Activated T-helper 1 cell treated with anti-CD3 and anti-CD28 coated beads, Interleukin-12 subunit alpha, Interleukin-12 subunit beta, Interleukin-2, Interleukin-4 antibody, amounts not matched to agents 30 ng/mL and 10 ng/mL and 1 ng/mL, durations not matched to agents 14 hours and 24 hours and 36 hours (primary cell): ENCODE results near the gene PIGL. TPM values are rescaled to one million over a fixed set of nuclear protein-coding genes. Genes with fewer than 3 reads are reported as not detected.
"Not testable (repeated sequence)": the region's sequence is repeated elsewhere in the genome, so short reads cannot be mapped to it uniquely, and the experiment has no call there.

Source experiments
- DNase-seq: peaks from one replicate; pipeline ENCODE4 v3.0.0; 2021; ENCODE audit warnings: low spot score
- H3K27ac Mint-ChIP-seq: one replicate; pipeline ENCODE4 v1.8.0; 2021; ENCODE audit warnings: mild to moderate bottlenecking, mixed read lengths
- H3K27me3 Mint-ChIP-seq: one replicate; pipeline ENCODE4 v1.8.0; 2022; ENCODE audit warnings: mild to moderate bottlenecking, moderate library complexity, mixed read lengths; ENCODE audit not compliant: insufficient read depth
- H3K36me3 Mint-ChIP-seq: one replicate; pipeline ENCODE4 v1.8.0; 2021; ENCODE audit warnings: low read depth, mixed read lengths
- H3K4me1 Mint-ChIP-seq: one replicate; pipeline ENCODE4 v1.8.0; 2021; ENCODE audit warnings: low read depth, mixed read lengths
- H3K4me3 Mint-ChIP-seq: one replicate; pipeline ENCODE4 v1.8.0; 2021; ENCODE audit warnings: mild to moderate bottlenecking, moderate library complexity, mixed read lengths
- H3K9me3 Mint-ChIP-seq: one replicate; pipeline ENCODE4 v1.8.0; 2021; ENCODE audit warnings: mixed read lengths
- intact Hi-C: fragments of 100-400 bp; cut with micrococcal nuclease; formaldehyde crosslinking; loops from one replicate; pipeline ENCODE4 v1.15.1; 2024
- total RNA-seq: library from RNA; stranded (reverse); gene quantifications from 2 replicates; pipeline ENCODE4 v1.2.3, GENCODE V29; 2022

Gene PIGL
- total RNA-seq, 1 donor from 2014 or later, result 45.7 TPM

- Mint-ChIP-seq H3K4me1 (peaks cover 4% of the 10 kb centered on the region), H3K4me3 (no peak overlapping the region), H3K27ac (no peak overlapping the region), H3K27me3 (no peaks in the 10 kb centered on the region), H3K9me3 (no peaks in the 10 kb centered on the region), H3K36me3 (peaks cover 3% of the 10 kb centered on the region)
- DNase-seq, result no peak
- intact Hi-C loops, result no loop called here
These were observed 85.8 kb downstream of the PIGL start for GRCh38 chr17:16302856-16303255.

- Mint-ChIP-seq H3K27ac (no peak overlapping the region), H3K27me3 (no peaks in the 10 kb centered on the region), H3K4me3 (no peak overlapping the region), H3K36me3 (peaks cover 3% of the 10 kb centered on the region), H3K4me1 (peaks cover 4% of the 10 kb centered on the region), H3K9me3 (no peaks in the 10 kb centered on the region)
- no peak for DNase-seq
- intact Hi-C loops, result loop anchor here (5.0 kb wide), 1 partner anchor 217 kb away; no protein-coding TSS in a partner anchor
These were observed 87.8 kb downstream of the PIGL start for GRCh38 chr17:16304830-16305229.

GRCh38 chr17:16306211-16306610, 89.2 kb downstream of the PIGL start:
- no peak overlapping the region for H3K27ac Mint-ChIP-seq
- H3K9me3 Mint-ChIP-seq, result no peaks in the 10 kb centered on the region
- DNase-seq, result no peak
- no peak overlapping the region for H3K4me3 Mint-ChIP-seq
- H3K27me3 Mint-ChIP-seq, result no peaks in the 10 kb centered on the region
- H3K4me1 Mint-ChIP-seq, result peaks cover 4% of the 10 kb centered on the region
- intact Hi-C loops, result loop anchor here (5.0 kb wide), 1 partner anchor 216 kb away; no protein-coding TSS in a partner anchor
- H3K36me3 Mint-ChIP-seq, result peaks cover 5% of the 10 kb centered on the region

- H3K27ac Mint-ChIP-seq, DNase-seq, H3K9me3 Mint-ChIP-seq, H3K36me3 Mint-ChIP-seq, H3K27me3 Mint-ChIP-seq, intact Hi-C loops, H3K4me1 Mint-ChIP-seq, H3K4me3 Mint-ChIP-seq: not testable (repeated sequence)
These were observed 95.1 kb downstream of the PIGL start for GRCh38 chr17:16312061-16312460.

- H3K27me3 Mint-ChIP-seq, result no peaks in the 10 kb centered on the region
- H3K36me3 Mint-ChIP-seq, result peaks cover 4% of the 10 kb centered on the region
- no peaks in the 10 kb centered on the region for H3K9me3 Mint-ChIP-seq
- no peak overlapping the region for H3K4me3 Mint-ChIP-seq
- H3K4me1 Mint-ChIP-seq, result no peaks in the 10 kb centered on the region
- DNase-seq, result no peak
- intact Hi-C loops, result no loop called here
- no peak overlapping the region for H3K27ac Mint-ChIP-seq
These were observed 96.4 kb downstream of the PIGL start for GRCh38 chr17:16313139-16314090.

GRCh38 chr17:16314189-16314588, 97.2 kb downstream of the PIGL start:
- H3K4me3 Mint-ChIP-seq, result no peak overlapping the region
- intact Hi-C loops, result no loop called here
- no peaks in the 10 kb centered on the region for H3K9me3 Mint-ChIP-seq
- no peak for DNase-seq
- no peak overlapping the region for H3K27ac Mint-ChIP-seq
- no peaks in the 10 kb centered on the region for H3K27me3 Mint-ChIP-seq
- H3K4me1 Mint-ChIP-seq, result no peaks in the 10 kb centered on the region
- peaks cover 4% of the 10 kb centered on the region for H3K36me3 Mint-ChIP-seq

- H3K9me3 Mint-ChIP-seq, result no peaks in the 10 kb centered on the region
- DNase-seq, result no peak
- peaks cover 4% of the 10 kb centered on the region for H3K36me3 Mint-ChIP-seq
- no peaks in the 10 kb centered on the region for H3K27me3 Mint-ChIP-seq
- H3K4me3 Mint-ChIP-seq, result no peak overlapping the region
- intact Hi-C loops, result no loop called here
- H3K27ac Mint-ChIP-seq, result no peak overlapping the region
- H3K4me1 Mint-ChIP-seq, result no peaks in the 10 kb centered on the region
These were observed 97.8 kb downstream of the PIGL start for GRCh38 chr17:16314859-16315258.

GRCh38 chr17:16319969-16320368, 103.0 kb downstream of the PIGL start:
- no peak overlapping the region for H3K27ac Mint-ChIP-seq
- intact Hi-C loops, result no loop called here
- no peak for DNase-seq
- no peaks in the 10 kb centered on the region for H3K4me1 Mint-ChIP-seq
- no peak overlapping the region for H3K4me3 Mint-ChIP-seq
- H3K27me3 Mint-ChIP-seq, result no peaks in the 10 kb centered on the region
- H3K9me3 Mint-ChIP-seq, result no peaks in the 10 kb centered on the region
- H3K36me3 Mint-ChIP-seq, result peaks cover 3% of the 10 kb centered on the region

GRCh38 chr17:16322636-16323035, 105.6 kb downstream of the PIGL start:
- no peaks in the 10 kb centered on the region for H3K27me3 Mint-ChIP-seq
- intact Hi-C loops, result no loop called here
- H3K4me1 Mint-ChIP-seq, result no peaks in the 10 kb centered on the region
- H3K4me3 Mint-ChIP-seq, result no peak overlapping the region
- no peak overlapping the region for H3K27ac Mint-ChIP-seq
- no peaks in the 10 kb centered on the region for H3K9me3 Mint-ChIP-seq
- H3K36me3 Mint-ChIP-seq, result peaks cover 8% of the 10 kb centered on the region
- DNase-seq, result no peak

- H3K4me3 Mint-ChIP-seq, result no peak overlapping the region
- no peaks in the 10 kb centered on the region for H3K4me1 Mint-ChIP-seq
- H3K27me3 Mint-ChIP-seq, result no peaks in the 10 kb centered on the region
- intact Hi-C loops, result no loop called here
- H3K9me3 Mint-ChIP-seq, result no peaks in the 10 kb centered on the region
- H3K36me3 Mint-ChIP-seq, result peaks cover 8% of the 10 kb centered on the region
- DNase-seq, result no peak
- H3K27ac Mint-ChIP-seq, result no peak overlapping the region
These were observed 109.0 kb downstream of the PIGL start for GRCh38 chr17:16325964-16326363.

- Mint-ChIP-seq H3K4me1 (no peaks in the 10 kb centered on the region), H3K27me3 (no peaks in the 10 kb centered on the region), H3K9me3 (no peaks in the 10 kb centered on the region), H3K4me3 (no peak overlapping the region), H3K36me3 (peaks cover 8% of the 10 kb centered on the region), H3K27ac (no peak overlapping the region)
- intact Hi-C loops, result no loop called here
- DNase-seq, result no peak
These were observed 110.0 kb downstream of the PIGL start for GRCh38 chr17:16327018-16327417.

GRCh38 chr17:16328997-16329396, 112.0 kb downstream of the PIGL start:
- H3K36me3 Mint-ChIP-seq, result peaks cover 7% of the 10 kb centered on the region
- no peaks in the 10 kb centered on the region for H3K27me3 Mint-ChIP-seq
- no peak overlapping the region for H3K4me3 Mint-ChIP-seq
- H3K4me1 Mint-ChIP-seq, result no peaks in the 10 kb centered on the region
- intact Hi-C loops, result no loop called here
- no peaks in the 10 kb centered on the region for H3K9me3 Mint-ChIP-seq
- DNase-seq, result no peak
- H3K27ac Mint-ChIP-seq, result no peak overlapping the region

GRCh38 chr17:16329519-16330271, 112.7 kb downstream of the PIGL start:
- intact Hi-C loops, result no loop called here
- Mint-ChIP-seq H3K9me3 (no peaks in the 10 kb centered on the region), H3K4me1 (no peaks in the 10 kb centered on the region), H3K36me3 (peaks cover 7% of the 10 kb centered on the region), H3K27ac (no peak overlapping the region), H3K27me3 (no peaks in the 10 kb centered on the region), H3K4me3 (no peak overlapping the region)
- no peak for DNase-seq
